MM.1S (cell line): ENCODE measurements around the gene GRIN1.

Experiments
- DNase-seq: peaks from one replicate; pipeline ENCODE4 v3.0.0-alpha.2; 2015
- H2AFZ ChIP-seq: fragments of 300-600 bp; sonication (generic); 2 replicates; pipeline ENCODE4 v1.6.0; 2016; ENCODE audit warnings: antibody characterized with exemption, low read length
- H3F3A ChIP-seq: fragments of 300-600 bp; sonication (generic); 2 replicates; pipeline ENCODE4 v1.6.1; 2016; ENCODE audit warnings: mild to moderate bottlenecking, antibody characterized with exemption, low read length, moderate library complexity, mixed read lengths; ENCODE audit not compliant: insufficient read depth
- H3K27ac ChIP-seq: fragments of 300-600 bp; sonication (generic); 2 replicates; pipeline ENCODE4 v1.5.1; 2016; ENCODE audit warnings: mild to moderate bottlenecking, low read length
- H3K27me3 ChIP-seq: fragments of 300-600 bp; sonication (generic); replicated peaks from 2 replicates; pipeline ENCODE4 v1.6.0; 2016; ENCODE audit warnings: low read length; ENCODE audit not compliant: insufficient read depth
- H3K36me3 ChIP-seq: fragments of 300-600 bp; sonication (generic); replicated peaks from 2 replicates; pipeline ENCODE4 v1.6.1; 2016; ENCODE audit warnings: mild to moderate bottlenecking, low read length, mixed read lengths; ENCODE audit not compliant: insufficient read depth
- H3K4me1 ChIP-seq: fragments of 300-600 bp; sonication (generic); 2 replicates; pipeline ENCODE4 v1.6.1; 2016; ENCODE audit warnings: low read length, mixed read lengths
- H3K4me2 ChIP-seq: fragments of 300-600 bp; sonication (generic); 2 replicates; pipeline ENCODE4 v1.6.0; 2016; ENCODE audit warnings: low read depth, low read length
- H3K4me3 ChIP-seq: fragments of 300-600 bp; sonication (generic); 2 replicates; pipeline ENCODE4 v1.5.1; 2016; ENCODE audit warnings: low read length, mixed read lengths
- H3K79me2 ChIP-seq: fragments of 300-600 bp; sonication (generic); 2 replicates; pipeline ENCODE4 v1.6.1; 2016; ENCODE audit warnings: mixed run types, low read length, mixed read lengths
- H3K9ac ChIP-seq: fragments of 300-600 bp; sonication (generic); 2 replicates; pipeline ENCODE4 v1.6.1; 2016; ENCODE audit warnings: low read length, mixed read lengths
- H3K9me2 ChIP-seq: fragments of 300-600 bp; sonication (generic); replicated peaks from 2 replicates; pipeline ENCODE4 v1.6.1; 2016; ENCODE audit warnings: mild to moderate bottlenecking, low read length, mixed read lengths; ENCODE audit not compliant: insufficient read depth
- H3K9me3 ChIP-seq: fragments of 300-600 bp; sonication (generic); replicated peaks from 2 replicates; pipeline ENCODE4 v1.6.1; 2016; ENCODE audit warnings: mild to moderate bottlenecking, low read length, mixed read lengths; ENCODE audit not compliant: insufficient read depth
- H4K20me1 ChIP-seq: fragments of 300-600 bp; sonication (generic); 2 replicates; pipeline ENCODE4 v1.6.1; 2016; ENCODE audit warnings: mild to moderate bottlenecking, low read length, moderate library complexity, mixed read lengths; ENCODE audit not compliant: insufficient read depth
- EZH2 ChIP-seq: fragments of 300-600 bp; sonication (generic); optimal IDR thresholded peaks from 2 replicates; pipeline ENCODE3; 2017; ENCODE audit warnings: low read depth, mild to moderate bottlenecking, antibody characterized with exemption, low read length, mixed read lengths
- EZH2phosphoT487 ChIP-seq: fragments of 300-600 bp; sonication (generic); IDR thresholded peaks from 2 replicates; pipeline ENCODE4 v1.6.1; 2018; ENCODE audit warnings: antibody characterized with exemption, low read length
- TF ChIP-seq, protein P1 (sequence below): fragments of 300-600 bp; sonication (generic); IDR thresholded peaks from 2 replicates; pipeline ENCODE4 v1.5.1; 2016; ENCODE audit warnings: antibody characterized with exemption, low read length, mixed read lengths

The GRIN1 gene

DNA sequence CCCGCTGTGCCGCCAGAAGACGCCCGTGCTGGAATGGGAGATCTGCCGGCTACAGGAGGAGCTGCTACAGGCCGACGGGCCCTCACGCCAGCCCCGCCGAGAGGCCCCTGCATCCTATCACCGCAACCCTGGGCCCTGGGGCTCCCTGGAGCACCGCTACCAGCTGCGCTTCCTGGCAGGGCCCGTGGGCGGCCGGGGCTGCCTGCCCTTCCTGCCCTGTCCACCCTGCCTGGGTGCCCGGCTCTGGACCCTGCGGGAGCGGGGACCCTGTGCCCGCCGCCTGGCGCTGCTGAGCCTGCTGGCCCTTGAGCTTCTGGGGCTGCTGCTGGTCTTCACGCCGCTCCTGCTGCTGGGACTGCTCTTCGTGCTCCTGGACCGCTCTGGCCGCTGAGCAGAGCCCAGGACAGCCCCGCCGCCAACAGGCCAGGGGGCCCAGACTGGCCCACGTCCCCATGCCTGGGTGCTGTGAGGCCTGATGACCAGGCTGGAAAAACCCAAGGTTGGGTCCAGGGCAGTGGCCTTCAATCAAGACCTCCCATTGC is 79.3 kb downstream of the GRIN1 start:
- Histone ChIP-seq H3K27me3 (no peaks in the 10 kb centered on the region), H3F3A (no peaks in the 10 kb centered on the region; the same call in 1 of the 2 replicates), H3K4me1 (no peaks in the 10 kb centered on the region), H3K9me3 (no peaks in the 10 kb centered on the region), H3K9me2 (no peaks in the 10 kb centered on the region), H3K9ac (no peak overlapping the region), H2AFZ (no peak overlapping the region), H3K4me2 (no peak overlapping the region), H3K36me3 (no peaks in the 10 kb centered on the region), H3K27ac (no peak overlapping the region), H3K4me3 (no peak overlapping the region), H4K20me1 (no peaks in the 10 kb centered on the region), H3K79me2 (no peaks in the 10 kb centered on the region)
- TF ChIP-seq, protein P1, sequence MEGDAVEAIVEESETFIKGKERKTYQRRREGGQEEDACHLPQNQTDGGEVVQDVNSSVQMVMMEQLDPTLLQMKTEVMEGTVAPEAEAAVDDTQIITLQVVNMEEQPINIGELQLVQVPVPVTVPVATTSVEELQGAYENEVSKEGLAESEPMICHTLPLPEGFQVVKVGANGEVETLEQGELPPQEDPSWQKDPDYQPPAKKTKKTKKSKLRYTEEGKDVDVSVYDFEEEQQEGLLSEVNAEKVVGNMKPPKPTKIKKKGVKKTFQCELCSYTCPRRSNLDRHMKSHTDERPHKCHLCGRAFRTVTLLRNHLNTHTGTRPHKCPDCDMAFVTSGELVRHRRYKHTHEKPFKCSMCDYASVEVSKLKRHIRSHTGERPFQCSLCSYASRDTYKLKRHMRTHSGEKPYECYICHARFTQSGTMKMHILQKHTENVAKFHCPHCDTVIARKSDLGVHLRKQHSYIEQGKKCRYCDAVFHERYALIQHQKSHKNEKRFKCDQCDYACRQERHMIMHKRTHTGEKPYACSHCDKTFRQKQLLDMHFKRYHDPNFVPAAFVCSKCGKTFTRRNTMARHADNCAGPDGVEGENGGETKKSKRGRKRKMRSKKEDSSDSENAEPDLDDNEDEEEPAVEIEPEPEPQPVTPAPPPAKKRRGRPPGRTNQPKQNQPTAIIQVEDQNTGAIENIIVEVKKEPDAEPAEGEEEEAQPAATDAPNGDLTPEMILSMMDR, result no peak
- TF ChIP-seq EZH2phosphoT487, result no peak
- no peak for TF ChIP-seq EZH2
- DNase-seq, result no peak
